Spleen (tissue), 11 donors: ENCODE measurements around the gene TLR1. TPM values are rescaled to one million over a fixed set of nuclear protein-coding genes. Genes with fewer than 3 reads are reported as not detected.
"Not testable (repeated sequence)": the region's sequence is repeated elsewhere in the genome, so short reads cannot be mapped to it uniquely, and the experiment has no call there.

Experiments
- DNase-seq: peaks from one replicate; pipeline ENCODE4 v3.0.0-alpha.2; 2020
- H3K27ac ChIP-seq, 8 donors: fragments of 200-600 bp; sonication (generic) in 7 of 8; 1 replicate in 4 of 8; 2 replicates in 4 of 8; pipeline versions ENCODE4 v1.5.0 to v1.8.0; 2016 to 2021; ENCODE audit warnings: inconsistent platforms in 4 of 8, mild to moderate bottlenecking in 4 of 8, moderate library complexity in 1 of 8
- H3K27me3 ChIP-seq, 7 donors: fragments of 200-600 bp; sonication (generic) in 6 of 7; replicated peaks in 1 of 7; 1 replicate in 4 of 7; 2 replicates in 3 of 7; pipeline versions ENCODE4 v1.5.0 to v1.8.0; 2016 to 2021; ENCODE audit warnings: inconsistent platforms in 3 of 7, mild to moderate bottlenecking in 1 of 7
- H3K36me3 ChIP-seq, 6 donors: fragments of 200-600 bp; sonication (generic) in 5 of 6; 1 replicate in 4 of 6; 2 replicates in 2 of 6; pipeline versions ENCODE4 v1.5.0 to v1.8.0; 2016 to 2021; ENCODE audit warnings: inconsistent platforms in 2 of 6
- H3K4me1 ChIP-seq, 6 donors: fragments of 200-600 bp; sonication (generic) in 5 of 6; 1 replicate in 3 of 6; 2 replicates in 3 of 6; pipeline versions ENCODE4 v1.5.0 to v1.8.0; 2016 to 2021; ENCODE audit warnings: inconsistent platforms in 3 of 6
- H3K4me3 ChIP-seq, 8 donors: fragments of 200-600 bp; sonication (generic) in 7 of 8; 1 replicate in 4 of 8; 2 replicates in 4 of 8; pipeline versions ENCODE4 v1.5.0 to v1.8.0; 2016 to 2021; ENCODE audit warnings: inconsistent platforms in 4 of 8, mild to moderate bottlenecking in 4 of 8, moderate library complexity in 2 of 8
- H3K9me3 ChIP-seq, 8 donors: fragments of 200-600 bp; sonication (generic) in 7 of 8; 1 replicate in 4 of 8; 2 replicates in 4 of 8; pipeline versions ENCODE4 v1.5.0 to v1.8.0; 2016 to 2021; ENCODE audit warnings: inconsistent platforms in 4 of 8
- CTCF ChIP-seq, 11 experiments: fragments of 200-600 bp in 7 of 11; fragments of 450-650 bp in 4 of 11; sonication (generic) in 4 of 11; IDR thresholded peaks in 8 of 11; conservative IDR thresholded peaks in 3 of 11; 1 replicate in 7 of 11; 2 replicates in 4 of 11; pipeline versions ENCODE4 v1.4.0 to v1.8.0; 2016 to 2021; ENCODE audit warnings: antibody characterized with exemption in 11 of 11, inconsistent platforms in 4 of 11, mild to moderate bottlenecking in 1 of 11
- POLR2A ChIP-seq, 3 donors: fragments of 450-650 bp; IDR thresholded peaks; one replicate each; pipeline ENCODE4 v1.5.1; 2017; ENCODE audit warnings: antibody characterized with exemption in 3 of 3, mild to moderate bottlenecking in 1 of 3
- POLR2AphosphoS5 ChIP-seq, 3 donors: sonication (generic); formaldehyde crosslinking; IDR thresholded peaks; one replicate each; pipeline ENCODE4 v1.5.1; 2017; ENCODE audit warnings: antibody characterized with exemption in 3 of 3
- WGBS, 5 donors: extraction: QIAGEN DNeasy Blood & Tissue Kit in 3 of 5; methylation state at CpG; one replicate each; pipeline versions ENCODE4 v1.1.5 to v1.1.7; 2013 to 2018; 5-methylcytosine and 5-hydroxymethylcytosine counted together
- intact Hi-C: fragments of 100-400 bp; cut with DNase I; formaldehyde crosslinking; loops from one replicate; pipeline ENCODE4 v1.15.0; 2023; ENCODE audit warnings: low total_unique reads
- polyA plus RNA-seq, 3 donors: library from polyadenylated mRNA; stranded (reverse); fragments of 200-250 nt; gene quantifications; one replicate each; pipeline ENCODE4 v1.2.1, GENCODE V29; 2013
- total RNA-seq, 7 donors: library from RNA; depleted of rRNA in 3 of 7; stranded (reverse); fragments of >200 nt in 3 of 7; fragmentation: NEBNext Ultra II Directional in 4 of 7; extraction: Animal tissue kit (Norgen Biotek cat#: 25700) in 4 of 7; gene quantifications; one replicate each; pipeline versions ENCODE4 v1.1.0 to v1.2.1, GENCODE V29; 2016 to 2021
- donor health status: healthy with polysubstance abuse.
- donor health status: DM: no; HTN: no; CAD: no; lungs with moderate emphysema.
- donor health status: DM: no; HTN: no; CAD: no.
- donor health status: Bipolar disorder and iron deficiency.
- donor health status: healthy.
- donor health status: DM: no; HTN: no; CAD: no.
- donor health status: DM: yes; HTN: yes; CAD: no.

Gene TLR1
- total and polyA plus RNA-seq, 10 donors = 7.6 to 190 (median 94.7) TPM

GRCh38 chr4:38768968-38769394 is 35.6 kb downstream of the TLR1 start:
- peaks cover 0 to 43% (median 16%) of the 10 kb centered on the region in 6 donors for H3K4me1 ChIP-seq
- intact Hi-C loops = no loop called here

GRCh38 chr4:38766940-38767339 is 37.7 kb downstream of the TLR1 start:
- H3K27me3 ChIP-seq, DNase-seq, intact Hi-C loops, H3K27ac ChIP-seq, H3K36me3 ChIP-seq, H3K4me3 ChIP-seq: not testable (repeated sequence)
- Histone ChIP-seq H3K9me3 (peaks cover 0 to 12% (median 0%) of the 10 kb centered on the region in 8 donors), H3K4me1 (peaks cover 4 to 60% (median 33%) of the 10 kb centered on the region in 6 donors)
- 98 to 100% (median 98%) methylated on average over 2 of the region's 2 CpGs for WGBS, 5 donors

More at GRCh38 chr4:38768968-38769394, 35.6 kb downstream of the TLR1 start:
- no peaks in the 10 kb centered on the region for H3K27me3 ChIP-seq
- peaks cover 0 to 15% (median 0%) of the 10 kb centered on the region in 8 donors for H3K9me3 ChIP-seq
- peaks cover 0 to 6% (median 0%) of the 10 kb centered on the region in 6 donors for H3K36me3 ChIP-seq
- no peak for TF ChIP-seq POLR2A (IDR thresholded peaks at IDR 0.05)
- no peak for TF ChIP-seq POLR2AphosphoS5 (IDR thresholded peaks at IDR 0.05)
- no peak for TF ChIP-seq CTCF (IDR thresholded peaks at IDR 0.05 in 8 of 11, conservative IDR thresholded peaks at IDR 0.05 in 3 of 11)
- peak overlapping the region in 7 of 8 donors; percentile 4 to 76 (median 61) for H3K27ac ChIP-seq
- no peak for DNase-seq
- no peak overlapping the region for H3K4me3 ChIP-seq
- WGBS, 5 donors = 38 to 52% (median 39%) methylated on average over 5 of the region's 5 CpGs

GRCh38 chr4:38765382-38765781 is 39.2 kb downstream of the TLR1 start:
- no peaks in the 10 kb centered on the region for H3K27me3 ChIP-seq
- intact Hi-C loops = no loop called here
- TF ChIP-seq POLR2AphosphoS5 (IDR thresholded peaks at IDR 0.05) = no peak
- no peak for TF ChIP-seq CTCF (IDR thresholded peaks at IDR 0.05 in 8 of 11, conservative IDR thresholded peaks at IDR 0.05 in 3 of 11)
- no peak for TF ChIP-seq POLR2A (IDR thresholded peaks at IDR 0.05)
- H3K9me3 ChIP-seq = peaks cover 0 to 12% (median 0%) of the 10 kb centered on the region in 8 donors
- H3K4me1 ChIP-seq = peaks cover 6 to 74% (median 42%) of the 10 kb centered on the region in 6 donors
- no peak for DNase-seq
- WGBS, 5 donors = 93 to 99% (median 95%) methylated on average over 3 of the region's 3 CpGs
- no peak overlapping the region for H3K4me3 ChIP-seq
- H3K36me3 ChIP-seq = no peaks in the 10 kb centered on the region
- no peak overlapping the region for H3K27ac ChIP-seq

GRCh38 chr4:38764277-38764676 is 40.3 kb downstream of the TLR1 start:
- intact Hi-C loops = no loop called here
- Histone ChIP-seq H3K4me1 (peaks cover 6 to 77% (median 48%) of the 10 kb centered on the region in 6 donors), H3K4me3 (no peak overlapping the region), H3K36me3 (no peaks in the 10 kb centered on the region), H3K27ac (peak overlapping the region in 4 of 8 donors; percentile 51 to 91 (median 88)), H3K9me3 (peaks cover 0 to 12% (median 0%) of the 10 kb centered on the region in 8 donors), H3K27me3 (no peaks in the 10 kb centered on the region)
- no peak for DNase-seq
- TF ChIP-seq POLR2AphosphoS5 (IDR thresholded peaks at IDR 0.05) = no peak
- WGBS, 5 donors = 55 to 89% (median 81%) methylated on average over 3 of the region's 3 CpGs

- Histone ChIP-seq H3K27ac (peak overlapping the region; percentile 2 to 91 (median 83)), H3K4me3 (peak overlapping the region in 1 of 8 donors; percentile 49), H3K9me3 (peaks cover 0 to 12% (median 0%) of the 10 kb centered on the region in 8 donors), H3K36me3 (no peaks in the 10 kb centered on the region), H3K27me3 (no peaks in the 10 kb centered on the region), H3K4me1 (peaks cover 6 to 81% (median 52%) of the 10 kb centered on the region in 6 donors)
- intact Hi-C loops = no loop called here
- TF ChIP-seq CTCF (IDR thresholded peaks at IDR 0.05 in 8 of 11, conservative IDR thresholded peaks at IDR 0.05 in 3 of 11) (no peak), POLR2AphosphoS5 (IDR thresholded peaks at IDR 0.05) (peak in 1 of 3 donors; percentile 74)
- 49 to 87% (median 78%) methylated on average over 14 of the region's 14 CpGs for WGBS, 5 donors
- DNase-seq = peak; percentile 79
These were observed 42.0 kb downstream of the TLR1 start for GRCh38 chr4:38762560-38762959.
